Lower leg skin (tissue), 4 donors: Measurements from ENCODE around the gene PABPN1. TPM values are rescaled to one million over a fixed set of nuclear protein-coding genes. Genes with fewer than 3 reads are reported as not detected.

Experiments
- DNase-seq, 2 donors: peaks; one replicate each; pipeline ENCODE4 v3.0.0-alpha.2; 2019; ENCODE audit warnings: low spot score in 2 of 2
- H3K4me3 ChIP-seq: fragments of 200-600 bp; sonication (generic); 2 replicates; pipeline ENCODE4 v1.5.1; 2017; ENCODE audit warnings: mild to moderate bottlenecking, low read depth; ENCODE audit not compliant: poor library complexity, severe bottlenecking
- CTCF ChIP-seq, 3 donors: fragments of 450-650 bp; IDR thresholded peaks; one replicate each; pipeline ENCODE4 v1.5.1; 2016; ENCODE audit warnings: antibody characterized with exemption in 3 of 3, mild to moderate bottlenecking in 3 of 3, moderate library complexity in 2 of 3
- POLR2A ChIP-seq, 2 donors: fragments of 450-650 bp; IDR thresholded peaks; one replicate each; pipeline ENCODE4 v1.6.1; 2016 to 2017; ENCODE audit warnings: antibody characterized with exemption in 2 of 2, mild to moderate bottlenecking in 1 of 2, moderate library complexity in 1 of 2
- WGBS, 2 donors: methylation state at CpG; one replicate each; pipeline ENCODE4 v1.1.5; 2018; 5-methylcytosine and 5-hydroxymethylcytosine counted together
- intact Hi-C: fragments of 100-400 bp; cut with DNase I; formaldehyde crosslinking; loops from one replicate; pipeline ENCODE4 v1.15.0; 2023; ENCODE audit warnings: low total_unique reads
- total RNA-seq, 4 donors: library from RNA; depleted of rRNA; stranded (reverse); fragments of >200 nt; gene quantifications; one replicate each; pipeline ENCODE4 v1.1.0, GENCODE V29; 2016

Gene PABPN1
- total RNA-seq, 4 donors from 2014 or later, result 25.5 to 65.8 (median 39.9) TPM

- intact Hi-C loops, result no loop called here
Measured at GRCh38 chr14:23297096-23297495, 24.2 kb upstream of the PABPN1 start.

GRCh38 chr14:23297611-23298277, 23.5 kb upstream of the PABPN1 start:
- WGBS, 2 donors, result 84 to 86% methylated on average over 7 of the region's 7 CpGs
- intact Hi-C loops, result no loop called here
- DNase-seq, result no peak
- no peak for TF ChIP-seq POLR2A (IDR thresholded peaks at IDR 0.05)
- TF ChIP-seq CTCF (IDR thresholded peaks at IDR 0.05), result no peak
- no peak overlapping the region for H3K4me3 ChIP-seq

More at GRCh38 chr14:23297096-23297495, 24.2 kb upstream of the PABPN1 start:
- 85 to 92% methylated on average over 7 of the region's 7 CpGs for whole genome bisulfite sequencing, 2 donors
- H3K4me3 ChIP-seq, result no peak overlapping the region
- no peak for TF ChIP-seq POLR2A (IDR thresholded peaks at IDR 0.05)
- no peak for TF ChIP-seq CTCF (IDR thresholded peaks at IDR 0.05)
- no peak for DNase-seq

- no peak for TF ChIP-seq POLR2A (IDR thresholded peaks at IDR 0.05)
- no peak for TF ChIP-seq CTCF (IDR thresholded peaks at IDR 0.05)
- intact Hi-C loops, result no loop called here
- no peak for DNase-seq
- 57 to 58% methylated on average over 2 of the region's 2 CpGs for WGBS, 2 donors
- H3K4me3 ChIP-seq, result no peak overlapping the region
Measured at GRCh38 chr14:23299211-23299957, 21.9 kb upstream of the PABPN1 start.

- 45 to 53% methylated on average over 10 of the region's 10 CpGs for WGBS, 2 donors
- no peak for TF ChIP-seq POLR2A (IDR thresholded peaks at IDR 0.05)
- TF ChIP-seq CTCF (IDR thresholded peaks at IDR 0.05), result no peak
- peak overlapping the region; percentile 33 for H3K4me3 ChIP-seq
- intact Hi-C loops, result no loop called here
- DNase-seq, result no peak
Measured at GRCh38 chr14:23299986-23300686, 21.1 kb upstream of the PABPN1 start.

GRCh38 chr14:23300687-23301223, 20.5 kb upstream of the PABPN1 start:
- intact Hi-C loops, result no loop called here
- peak in 1 of 2 donors; percentile 92 for DNase-seq
- TF ChIP-seq CTCF (IDR thresholded peaks at IDR 0.05), result no peak
- no peak for TF ChIP-seq POLR2A (IDR thresholded peaks at IDR 0.05)
- peak overlapping the region; percentile 33 for H3K4me3 ChIP-seq
- 0 to 2% methylated on average over 13 of the region's 13 CpGs for WGBS, 2 donors
